HepG2 (cell line): ENCODE data around the gene DLX1.

Experiments
- CENPBD1 ChIP-seq: sonication (generic); formaldehyde crosslinking; IDR thresholded peaks from 2 replicates; pipeline ENCODE4 v1.8.0; 2022; ENCODE audit warnings: missing genetic modification reagents, low read depth, mild to moderate bottlenecking, borderline replicate concordance
- ZNF326 ChIP-seq: sonication (generic); formaldehyde crosslinking; IDR thresholded peaks from 2 replicates; pipeline ENCODE4 v1.4.0; 2020; ENCODE audit warnings: missing genetic modification reagents, borderline replicate concordance

GRCh38 chr2:172114579-172114978, 29.3 kb downstream of the DLX1 start:
- TF ChIP-seq CENPBD1 (CRISPR knock-in tag) (no peak), ZNF326 (CRISPR knock-in tag) (no peak)
